Neural cell (in vitro differentiated cells): ENCODE measurements around the gene SGSH. TPM values are rescaled to one million over a fixed set of nuclear protein-coding genes. Genes with fewer than 3 reads are reported as not detected.

Experiments
- H2AFZ ChIP-seq: fragments of 200-600, 300-800 bp; sonication (generic), shearing (Covaris generic); 2 replicates; pipeline ENCODE4 v1.6.0; 2014; ENCODE audit warnings: low read depth, mild to moderate bottlenecking, antibody characterized with exemption, low read length, moderate library complexity
- H3F3A ChIP-seq: fragments of 200-600 bp; shearing (Covaris generic); 2 replicates; pipeline ENCODE4 v1.6.1; 2016; ENCODE audit warnings: mild to moderate bottlenecking, moderate library complexity, mixed read lengths, antibody characterized with exemption, low read length; ENCODE audit not compliant: insufficient read depth, poor library complexity, severe bottlenecking
- H3K27ac ChIP-seq: fragments of 200-600, 300-800 bp; sonication (generic), shearing (Covaris generic); 2 replicates; pipeline ENCODE4 v1.5.1; 2014; ENCODE audit warnings: mild to moderate bottlenecking, low read length, moderate library complexity
- H3K27me3 ChIP-seq: fragments of 300-800, 200-600 bp; sonication (generic), shearing (Covaris generic); 2 replicates; pipeline ENCODE4 v1.6.0; 2014; ENCODE audit warnings: mild to moderate bottlenecking, low read depth, low read length, moderate library complexity; ENCODE audit not compliant: insufficient read depth
- H3K36me3 ChIP-seq: fragments of 300-800, 200-600 bp; sonication (generic), shearing (Covaris generic); 2 replicates; pipeline ENCODE4 v1.5.1; 2014; ENCODE audit warnings: mild to moderate bottlenecking, antibody characterized with exemption, low read length, moderate library complexity; ENCODE audit not compliant: insufficient read depth
- H3K4me2 ChIP-seq: fragments of 300-800, 200-600 bp; sonication (generic), shearing (Covaris generic); 2 replicates; pipeline ENCODE4 v1.6.0; 2014; ENCODE audit warnings: mild to moderate bottlenecking, low read length
- H3K4me3 ChIP-seq: fragments of 300-800, 200-600 bp; sonication (generic), shearing (Covaris generic); 2 replicates; pipeline ENCODE4 v1.5.1; 2014; ENCODE audit warnings: mild to moderate bottlenecking, low read length, moderate library complexity
- H3K79me2 ChIP-seq: fragments of 200-600 bp; shearing (Covaris generic); replicated peaks from 2 replicates; pipeline ENCODE4 v1.6.0; 2014; ENCODE audit warnings: mild to moderate bottlenecking, low read length, moderate library complexity; ENCODE audit not compliant: insufficient read depth
- H3K9ac ChIP-seq: fragments of 300-800, 200-600 bp; sonication (generic), shearing (Covaris generic); 2 replicates; pipeline ENCODE4 v1.6.1; 2016; ENCODE audit warnings: mild to moderate bottlenecking, low read length, mixed read lengths
- H3K9me2 ChIP-seq: fragments of 200-600 bp; shearing (Covaris generic); 2 replicates; pipeline ENCODE4 v1.6.1; 2016; ENCODE audit warnings: mild to moderate bottlenecking, low read length, mixed read lengths; ENCODE audit not compliant: insufficient read depth
- H3K9me3 ChIP-seq: fragments of 200-600, 300-800 bp; sonication (generic), shearing (Covaris generic); 2 replicates; pipeline ENCODE4 v1.6.1; 2016; ENCODE audit warnings: mild to moderate bottlenecking, mixed run types, low read length, moderate library complexity, mixed read lengths
- H4K20me1 ChIP-seq: fragments of 200-600 bp; shearing (Covaris generic); 2 replicates; pipeline ENCODE4 v1.6.1; 2016; ENCODE audit warnings: mild to moderate bottlenecking, mixed run types; ENCODE audit not compliant: insufficient read depth
- EP300 ChIP-seq: fragments of 450-650 bp; conservative IDR thresholded peaks from 2 replicates; pipeline ENCODE4 v1.6.1; 2014; ENCODE audit warnings: antibody characterized with exemption, mild to moderate bottlenecking, moderate library complexity; ENCODE audit not compliant: poor library complexity, severe bottlenecking
- EZH2 ChIP-seq: fragments of 200-600, 300-800 bp; shearing (Covaris generic), sonication (generic); IDR thresholded peaks from 2 replicates; pipeline ENCODE4 v1.6.1; 2014; ENCODE audit warnings: antibody characterized with exemption, low read length, borderline replicate concordance, mild to moderate bottlenecking; ENCODE audit not compliant: insufficient read depth, poor library complexity, severe bottlenecking
- MXI1 ChIP-seq: fragments of 450-650 bp; conservative IDR thresholded peaks from 2 replicates; pipeline ENCODE4 v1.6.1; 2014; ENCODE audit warnings: antibody characterized with exemption, mild to moderate bottlenecking; ENCODE audit not compliant: poor library complexity, severe bottlenecking
- POLR2AphosphoS5 ChIP-seq: IDR thresholded peaks from 2 replicates; pipeline ENCODE4 v1.6.1; 2012
- RAD21 ChIP-seq: fragments of 450-650 bp; conservative IDR thresholded peaks from 2 replicates; pipeline ENCODE4 v1.6.1; 2014; ENCODE audit warnings: antibody characterized with exemption, mild to moderate bottlenecking, moderate library complexity
- SMC3 ChIP-seq: fragments of 450-650 bp; conservative IDR thresholded peaks from 2 replicates; pipeline ENCODE4 v1.6.1; 2014; ENCODE audit warnings: antibody characterized with exemption, mild to moderate bottlenecking, moderate library complexity; ENCODE audit not compliant: poor library complexity
- TAF1 ChIP-seq: IDR thresholded peaks from 2 replicates; pipeline ENCODE4 v1.6.1; 2012; ENCODE audit warnings: low read depth
- polyA plus RNA-seq: library from polyadenylated mRNA; depleted of rRNA; stranded (reverse); fragments of >200 nt; gene quantifications from 2 replicates; pipeline ENCODE4 v1.2.3, GENCODE V29; 2014
- TF ChIP-seq, protein P1 (sequence below): fragments of 450-650 bp; IDR thresholded peaks from 2 replicates; pipeline ENCODE4 v1.5.1; 2014; ENCODE audit warnings: antibody characterized with exemption, mild to moderate bottlenecking, moderate library complexity; ENCODE audit not compliant: poor library complexity, severe bottlenecking
- TF ChIP-seq, protein P2 (sequence below): IDR thresholded peaks from 2 replicates; pipeline ENCODE4 v1.6.1; 2012; ENCODE audit warnings: borderline replicate concordance

The SGSH gene
- polyA plus RNA-seq, 1 donor from 2014 or later, result 8.0 TPM

DNA sequence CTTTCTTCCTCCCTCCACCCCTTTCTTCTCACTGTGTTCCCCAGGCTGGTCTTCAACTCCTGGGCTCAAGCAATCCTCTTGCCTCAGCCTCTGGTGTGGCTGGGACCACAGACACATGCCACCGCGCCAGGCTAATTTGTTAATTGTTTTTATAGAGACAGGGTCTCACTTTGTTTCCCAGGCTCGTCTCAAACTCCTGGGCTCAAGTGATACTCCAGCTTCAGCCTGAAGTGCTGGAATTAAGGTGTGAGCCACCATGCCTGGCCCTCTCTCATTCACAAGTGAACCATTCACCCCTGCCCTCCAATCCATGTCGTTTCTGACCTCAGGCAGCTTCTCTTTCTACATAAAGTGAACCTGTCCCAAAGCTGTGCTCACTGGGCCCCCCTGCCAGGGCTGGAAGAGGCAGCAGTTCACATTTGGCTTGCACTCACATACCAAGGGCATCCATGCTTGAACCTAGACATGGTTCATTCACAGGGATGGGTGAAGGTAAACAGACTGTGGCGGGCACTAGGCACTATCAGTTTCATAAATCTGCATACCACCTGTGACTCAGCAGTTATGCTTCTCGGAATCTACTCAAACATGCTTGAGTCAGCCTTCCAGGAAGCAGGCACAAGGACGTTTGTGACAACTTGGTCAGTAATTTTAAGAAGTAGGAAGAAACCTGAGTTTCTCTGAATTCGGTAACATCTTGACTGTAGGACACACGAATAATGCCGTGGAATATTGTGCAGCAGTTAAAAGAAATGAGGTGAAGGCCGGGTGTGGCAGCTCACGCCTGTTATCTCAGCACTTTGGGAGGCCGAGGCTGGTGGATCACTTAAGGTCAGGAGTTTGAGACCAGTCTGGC lies 34.5 kb upstream of the SGSH start:
- no peak overlapping the region for H3K4me2 ChIP-seq
- no peaks in the 10 kb centered on the region for H3K36me3 ChIP-seq
- no peaks in the 10 kb centered on the region for H3F3A ChIP-seq
- no peak overlapping the region for H3K4me3 ChIP-seq
- H3K9me2 ChIP-seq, result no peaks in the 10 kb centered on the region
- H4K20me1 ChIP-seq, result no peaks in the 10 kb centered on the region
- no peak overlapping the region for H3K9ac ChIP-seq
- H3K27ac ChIP-seq, result no peak overlapping the region
- no peak overlapping the region for H2AFZ ChIP-seq
- H3K9me3 ChIP-seq, result no peaks in the 10 kb centered on the region
- H3K79me2 ChIP-seq, result no peaks in the 10 kb centered on the region
- H3K27me3 ChIP-seq, result no peaks in the 10 kb centered on the region
- TF ChIP-seq POLR2AphosphoS5, result no peak
- TF ChIP-seq EZH2, result no peak
- TF ChIP-seq, protein P1, sequence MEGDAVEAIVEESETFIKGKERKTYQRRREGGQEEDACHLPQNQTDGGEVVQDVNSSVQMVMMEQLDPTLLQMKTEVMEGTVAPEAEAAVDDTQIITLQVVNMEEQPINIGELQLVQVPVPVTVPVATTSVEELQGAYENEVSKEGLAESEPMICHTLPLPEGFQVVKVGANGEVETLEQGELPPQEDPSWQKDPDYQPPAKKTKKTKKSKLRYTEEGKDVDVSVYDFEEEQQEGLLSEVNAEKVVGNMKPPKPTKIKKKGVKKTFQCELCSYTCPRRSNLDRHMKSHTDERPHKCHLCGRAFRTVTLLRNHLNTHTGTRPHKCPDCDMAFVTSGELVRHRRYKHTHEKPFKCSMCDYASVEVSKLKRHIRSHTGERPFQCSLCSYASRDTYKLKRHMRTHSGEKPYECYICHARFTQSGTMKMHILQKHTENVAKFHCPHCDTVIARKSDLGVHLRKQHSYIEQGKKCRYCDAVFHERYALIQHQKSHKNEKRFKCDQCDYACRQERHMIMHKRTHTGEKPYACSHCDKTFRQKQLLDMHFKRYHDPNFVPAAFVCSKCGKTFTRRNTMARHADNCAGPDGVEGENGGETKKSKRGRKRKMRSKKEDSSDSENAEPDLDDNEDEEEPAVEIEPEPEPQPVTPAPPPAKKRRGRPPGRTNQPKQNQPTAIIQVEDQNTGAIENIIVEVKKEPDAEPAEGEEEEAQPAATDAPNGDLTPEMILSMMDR, result no peak
- TF ChIP-seq RAD21, result no peak
- TF ChIP-seq MXI1, result no peak
- no peak for TF ChIP-seq TAF1

DNA sequence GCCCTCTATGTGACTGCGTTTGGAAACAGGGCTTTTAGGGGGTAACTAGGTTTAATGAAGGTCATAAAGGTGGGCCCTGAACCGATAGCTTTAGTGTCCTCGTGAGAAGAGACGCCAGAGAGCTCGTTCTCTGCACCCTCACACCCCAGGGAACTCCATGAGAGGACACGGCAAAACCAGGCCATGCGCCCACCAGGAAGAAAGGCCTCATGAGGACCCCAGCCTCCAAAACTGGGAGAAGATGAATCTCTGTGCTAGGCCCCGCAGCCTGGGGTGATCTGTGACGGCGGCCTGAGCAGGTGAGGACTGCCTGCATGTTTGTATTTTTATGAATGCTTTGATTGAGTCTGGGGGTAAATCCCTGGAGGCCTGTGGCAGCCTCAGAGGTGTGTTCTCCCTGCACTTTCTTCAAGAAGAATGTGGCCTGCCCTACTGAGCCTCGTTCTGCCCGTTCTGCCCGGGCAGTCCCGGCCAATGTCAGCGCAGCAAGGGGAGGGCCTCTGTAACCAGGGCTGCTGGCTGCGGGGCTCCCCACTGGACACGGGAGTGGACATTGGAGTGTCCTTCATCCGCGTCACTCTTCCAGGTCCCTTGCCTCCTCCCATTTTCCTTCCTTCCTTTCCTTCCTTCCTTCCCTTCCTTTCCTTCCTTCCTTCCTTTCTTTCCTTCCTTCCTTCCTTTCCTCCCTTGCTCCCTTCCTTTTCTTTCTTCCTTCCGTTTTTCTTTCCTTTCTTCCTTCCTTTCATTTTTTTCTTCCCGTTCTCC lies 33.7 kb upstream of the SGSH start:
- no peaks in the 10 kb centered on the region for H3K36me3 ChIP-seq

More for the DNA sequence above, 33.7 kb upstream of the SGSH start:
- H3K4me3 ChIP-seq, result no peak overlapping the region
- no peaks in the 10 kb centered on the region for H3F3A ChIP-seq
- H3K9ac ChIP-seq, result no peak overlapping the region
- H4K20me1 ChIP-seq, result no peaks in the 10 kb centered on the region
- H3K9me3 ChIP-seq, result no peaks in the 10 kb centered on the region
- TF ChIP-seq, protein P2, sequence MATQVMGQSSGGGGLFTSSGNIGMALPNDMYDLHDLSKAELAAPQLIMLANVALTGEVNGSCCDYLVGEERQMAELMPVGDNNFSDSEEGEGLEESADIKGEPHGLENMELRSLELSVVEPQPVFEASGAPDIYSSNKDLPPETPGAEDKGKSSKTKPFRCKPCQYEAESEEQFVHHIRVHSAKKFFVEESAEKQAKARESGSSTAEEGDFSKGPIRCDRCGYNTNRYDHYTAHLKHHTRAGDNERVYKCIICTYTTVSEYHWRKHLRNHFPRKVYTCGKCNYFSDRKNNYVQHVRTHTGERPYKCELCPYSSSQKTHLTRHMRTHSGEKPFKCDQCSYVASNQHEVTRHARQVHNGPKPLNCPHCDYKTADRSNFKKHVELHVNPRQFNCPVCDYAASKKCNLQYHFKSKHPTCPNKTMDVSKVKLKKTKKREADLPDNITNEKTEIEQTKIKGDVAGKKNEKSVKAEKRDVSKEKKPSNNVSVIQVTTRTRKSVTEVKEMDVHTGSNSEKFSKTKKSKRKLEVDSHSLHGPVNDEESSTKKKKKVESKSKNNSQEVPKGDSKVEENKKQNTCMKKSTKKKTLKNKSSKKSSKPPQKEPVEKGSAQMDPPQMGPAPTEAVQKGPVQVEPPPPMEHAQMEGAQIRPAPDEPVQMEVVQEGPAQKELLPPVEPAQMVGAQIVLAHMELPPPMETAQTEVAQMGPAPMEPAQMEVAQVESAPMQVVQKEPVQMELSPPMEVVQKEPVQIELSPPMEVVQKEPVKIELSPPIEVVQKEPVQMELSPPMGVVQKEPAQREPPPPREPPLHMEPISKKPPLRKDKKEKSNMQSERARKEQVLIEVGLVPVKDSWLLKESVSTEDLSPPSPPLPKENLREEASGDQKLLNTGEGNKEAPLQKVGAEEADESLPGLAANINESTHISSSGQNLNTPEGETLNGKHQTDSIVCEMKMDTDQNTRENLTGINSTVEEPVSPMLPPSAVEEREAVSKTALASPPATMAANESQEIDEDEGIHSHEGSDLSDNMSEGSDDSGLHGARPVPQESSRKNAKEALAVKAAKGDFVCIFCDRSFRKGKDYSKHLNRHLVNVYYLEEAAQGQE, result no peak
- no peak for TF ChIP-seq POLR2AphosphoS5
- TF ChIP-seq EP300, result no peak
- TF ChIP-seq, protein P1, result no peak
- no peak for TF ChIP-seq EZH2
- TF ChIP-seq MXI1, result no peak
- TF ChIP-seq RAD21, result no peak
- no peak for TF ChIP-seq TAF1
- TF ChIP-seq SMC3, result no peak
- H2AFZ ChIP-seq, result no peak overlapping the region
- H3K79me2 ChIP-seq, result no peaks in the 10 kb centered on the region
- no peaks in the 10 kb centered on the region for H3K9me2 ChIP-seq
- no peaks in the 10 kb centered on the region for H3K27me3 ChIP-seq
- H3K4me2 ChIP-seq, result no peak overlapping the region
- H3K27ac ChIP-seq, result no peak overlapping the region
